ENCODE measurements around the gene MINDY4. TPM values are rescaled to one million over a fixed set of nuclear protein-coding genes. Genes with fewer than 3 reads are reported as not detected.

The MINDY4 gene
- polyA plus RNA-seq, 1 experiment: 2.3 TPM

DNA sequence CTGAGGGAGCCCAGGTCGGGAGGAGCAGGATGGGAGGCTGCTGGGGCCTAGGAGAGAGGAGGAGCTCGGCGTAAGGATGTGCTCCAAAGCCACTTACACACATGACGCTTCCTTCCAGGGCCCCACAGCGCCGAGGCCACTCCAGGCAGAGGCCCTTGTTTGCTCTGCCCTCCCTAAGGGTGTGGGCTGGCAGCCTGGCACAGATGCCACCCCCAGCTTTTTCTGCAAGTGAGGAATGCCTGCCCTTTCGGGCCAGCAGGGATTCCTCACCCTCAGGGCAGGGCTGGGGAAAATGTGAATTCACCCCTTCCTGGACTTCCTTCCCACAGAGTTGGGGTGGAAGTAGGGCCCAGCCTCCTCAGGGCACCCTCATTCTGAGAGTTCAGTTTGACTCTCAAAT lies 134.8 kb downstream of the MINDY4 start:
- H3K4me3 ChIP-seq (ENCODE audit: low read depth, low read length): no peak overlapping the region
- H3K27me3 ChIP-seq (ENCODE audit: control insufficient read depth, insufficient read depth, low read length): no peaks in the 10 kb centered on the region
- H3K36me3 ChIP-seq (ENCODE audit: control insufficient read depth, insufficient read depth, low read length): no peaks in the 10 kb centered on the region
- no peak for DNase-seq (ENCODE audit: low read depth)
- no peak for TF ChIP-seq CTCF (IDR thresholded peaks at IDR 0.05; ENCODE audit: insufficient read depth, low read depth, low read length)
- POLR2A ChIA-PET: no interaction called here
- CTCF ChIA-PET: interaction anchor here (0.9 to 1.1 kb wide), 2 partner anchors 17 to 106 kb away, joined by 3 read pairs; no protein-coding TSS in a partner anchor

DNA sequence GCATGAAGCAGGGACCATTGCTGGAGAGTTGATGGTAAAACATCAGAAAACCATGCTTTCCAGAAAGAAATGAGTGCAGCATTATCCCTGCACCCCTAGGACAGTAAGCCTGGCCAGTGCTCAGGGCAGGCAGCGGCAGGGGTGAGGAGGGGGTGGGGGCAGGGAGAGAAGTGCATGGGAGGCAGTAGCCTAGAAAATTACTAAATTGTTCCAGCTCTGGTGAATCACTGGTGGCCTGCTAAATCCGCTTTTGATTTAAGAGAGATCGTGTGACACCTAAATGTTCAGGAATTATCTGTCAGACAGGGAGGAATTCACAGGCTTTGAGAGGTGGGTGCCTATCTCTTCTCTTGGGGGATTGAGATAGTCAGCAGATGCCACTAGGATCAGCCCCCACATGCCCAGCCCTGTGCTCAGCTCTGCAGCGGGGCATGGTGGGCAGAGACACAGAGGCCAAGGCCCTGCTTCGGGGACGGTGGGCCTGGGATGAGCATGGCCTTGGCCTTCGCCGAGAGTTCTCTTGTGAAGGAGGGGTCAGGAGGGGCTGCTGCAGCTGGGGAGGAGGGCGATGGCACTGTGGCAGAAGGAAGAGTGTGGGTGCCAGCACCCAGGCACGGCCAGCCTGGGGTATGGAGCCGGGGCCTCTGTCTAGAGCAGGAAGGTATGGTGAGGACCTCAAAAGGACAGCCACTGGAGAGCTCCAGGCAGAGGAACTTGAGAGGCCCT lies 135.5 kb downstream of the MINDY4 start:
- no peak for DNase-seq (ENCODE audit: low read depth)
- no peak for TF ChIP-seq CTCF (IDR thresholded peaks at IDR 0.05; ENCODE audit: insufficient read depth, low read depth, low read length)
- CTCF ChIA-PET: interaction anchor here (1.1 to 2.1 kb wide), 2 partner anchors 32 to 107 kb away, joined by 3 to 6 read pairs; no protein-coding TSS in a partner anchor

DNA sequence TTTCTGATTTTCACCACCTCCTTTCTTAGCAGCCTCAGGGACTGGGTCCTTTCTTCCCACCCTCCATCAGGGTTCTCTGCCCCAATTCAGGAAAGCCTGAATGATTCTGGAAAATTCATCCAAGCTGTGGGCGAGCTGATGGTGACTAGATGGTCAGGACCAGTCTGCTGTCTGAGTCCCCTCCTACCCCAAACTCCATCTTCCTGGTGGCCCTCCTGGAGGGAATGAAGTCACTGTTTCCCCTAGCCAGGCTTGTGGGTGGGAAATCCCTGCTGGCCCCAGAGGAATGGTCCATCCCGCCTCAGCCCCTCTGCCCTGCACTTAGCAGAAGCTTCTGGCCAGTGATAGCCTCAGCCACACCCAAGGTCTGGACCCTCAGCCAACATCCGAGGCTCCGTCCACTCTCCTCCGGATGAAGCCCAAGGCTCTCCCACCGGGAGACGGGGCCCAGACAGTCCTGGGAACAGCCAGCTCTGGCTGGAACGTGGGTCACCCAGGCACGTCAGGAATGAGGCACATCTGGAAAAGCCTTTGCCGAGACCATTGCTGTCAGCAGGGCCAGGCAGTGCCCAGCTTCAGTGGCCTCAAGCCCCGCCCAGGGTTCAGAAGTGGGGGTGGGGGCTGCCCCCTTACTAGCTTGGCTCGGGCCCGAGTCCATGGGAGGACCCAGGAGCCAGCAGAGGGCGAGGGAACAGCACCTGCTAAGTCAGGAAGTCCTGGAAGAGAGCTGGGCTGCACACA lies 136.5 kb downstream of the MINDY4 start:
- no peak for TF ChIP-seq CTCF (IDR thresholded peaks at IDR 0.05; ENCODE audit: insufficient read depth, low read depth, low read length)
- H3K27me3 ChIP-seq (ENCODE audit: control insufficient read depth, insufficient read depth, low read length): no peaks in the 10 kb centered on the region; the same call in 1 of the 2 replicates
- POLR2A ChIA-PET: no interaction called here
- no peak overlapping the region for H3K4me3 ChIP-seq (ENCODE audit: low read depth, low read length)
- H3K36me3 ChIP-seq (ENCODE audit: control insufficient read depth, insufficient read depth, low read length): no peaks in the 10 kb centered on the region
- DNase-seq (ENCODE audit: low read depth): no peak
- CTCF ChIA-PET: interaction anchor here (0.7 to 2.1 kb wide), 2 partner anchors 22 to 31 kb away, joined by 3 to 6 read pairs; no protein-coding TSS in a partner anchor

More for the DNA sequence above, 135.5 kb downstream of the MINDY4 start:
- POLR2A ChIA-PET: no interaction called here
- Histone ChIP-seq H3K4me3 (ENCODE audit: low read depth, low read length) (no peak overlapping the region), H3K27me3 (ENCODE audit: control insufficient read depth, insufficient read depth, low read length) (no peaks in the 10 kb centered on the region), H3K36me3 (ENCODE audit: control insufficient read depth, insufficient read depth, low read length) (no peaks in the 10 kb centered on the region)

DNA sequence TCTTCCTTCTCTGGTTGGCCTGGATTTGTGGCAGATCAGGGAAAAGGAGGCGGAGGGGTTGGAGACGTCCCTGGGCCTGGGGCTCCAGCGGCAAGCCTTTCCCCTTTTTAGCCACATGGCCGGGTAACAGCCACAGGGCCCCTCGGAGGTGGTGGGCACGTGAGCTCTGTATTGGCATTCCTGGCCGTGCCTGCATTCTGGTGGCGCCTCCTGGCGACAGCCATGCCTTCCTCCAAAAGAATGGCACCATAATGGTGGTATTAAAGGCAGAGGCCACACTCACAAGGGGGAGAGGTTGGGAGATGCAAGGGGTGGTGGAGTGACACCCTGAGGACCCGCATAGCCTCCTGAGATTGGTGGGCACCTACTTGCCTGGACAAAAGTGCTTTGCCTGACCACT lies 137.5 kb downstream of the MINDY4 start:
- no peak overlapping the region for H3K4me3 ChIP-seq (ENCODE audit: low read depth, low read length)
- no peaks in the 10 kb centered on the region for H3K36me3 ChIP-seq (ENCODE audit: control insufficient read depth, insufficient read depth, low read length)
- ChIA-PET CTCF (interaction anchor here (2.1 kb wide), 1 partner anchor 30 kb away, joined by 6 read pairs; no protein-coding TSS in a partner anchor), POLR2A (no interaction called here)
- TF ChIP-seq CTCF (IDR thresholded peaks at IDR 0.05; ENCODE audit: insufficient read depth, low read depth, low read length): peak; percentile 13; the same call in 1 of the 2 replicates
- no peaks in the 10 kb centered on the region; the same call in 1 of the 2 replicates for H3K27me3 ChIP-seq (ENCODE audit: control insufficient read depth, insufficient read depth, low read length)
- no peak for DNase-seq (ENCODE audit: low read depth)

DNA sequence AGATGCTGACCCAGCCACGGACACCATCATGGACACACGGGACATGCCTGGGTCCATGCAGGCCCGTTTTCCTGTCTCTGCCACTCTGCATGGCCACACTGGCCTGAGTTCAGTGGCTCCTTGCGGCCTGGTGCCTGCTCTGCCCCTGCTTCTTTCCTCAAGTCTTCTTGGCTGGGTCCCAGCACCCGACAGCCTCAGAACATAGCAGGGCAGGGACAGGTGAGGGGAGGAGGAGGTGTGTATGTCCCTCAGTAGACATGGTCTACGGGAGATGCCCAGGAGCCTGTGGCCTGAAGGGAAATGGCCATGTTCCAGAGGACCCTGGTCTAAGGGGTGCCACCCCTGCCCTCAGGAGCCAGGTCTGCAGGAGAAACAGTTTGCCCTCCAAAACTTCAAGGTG lies 138.2 kb downstream of the MINDY4 start:
- H3K27me3 ChIP-seq (ENCODE audit: control insufficient read depth, insufficient read depth, low read length): no peaks in the 10 kb centered on the region; the same call in 1 of the 2 replicates
- no peak overlapping the region for H3K4me3 ChIP-seq (ENCODE audit: low read depth, low read length)
- no peak for DNase-seq (ENCODE audit: low read depth)
- CTCF ChIA-PET: no interaction called here
- POLR2A ChIA-PET: interaction anchor here (0.7 kb wide), 1 partner anchor 9 kb away, joined by 12 read pairs; no protein-coding TSS in a partner anchor
- no peak for TF ChIP-seq CTCF (IDR thresholded peaks at IDR 0.05; ENCODE audit: insufficient read depth, low read depth, low read length)
- H3K36me3 ChIP-seq (ENCODE audit: control insufficient read depth, insufficient read depth, low read length): no peaks in the 10 kb centered on the region

All from BJ (cell line).